DND-41 (cell line): ENCODE data around the gene HPS1.

Experiments
- ATAC-seq: fragments of 200-7000 bp; cut with Tn5 transposase; 3 replicates; pipeline ENCODE4 v1.9.1; 2021; ENCODE audit warnings: low read depth; ENCODE audit not compliant: insufficient read depth
- DNase-seq: peaks from one replicate; pipeline ENCODE4 v3.0.0-alpha.2; 2020
- H2AFZ ChIP-seq: 2 replicates; pipeline ENCODE4 v1.6.0; 2012; ENCODE audit warnings: low read depth, low read length
- H3K27ac ChIP-seq: 2 replicates; pipeline ENCODE4 v1.5.1; 2012; ENCODE audit warnings: low read length, inconsistent platforms
- H3K27me3 ChIP-seq: fragments of 200-600 bp; sonication (generic); 2 replicates; pipeline ENCODE4 v1.6.0; 2012; ENCODE audit warnings: low read length, mild to moderate bottlenecking, inconsistent platforms; ENCODE audit not compliant: insufficient read depth, poor library complexity
- H3K36me3 ChIP-seq: 2 replicates; pipeline ENCODE4 v1.5.1; 2012; ENCODE audit warnings: low read length, inconsistent platforms; ENCODE audit not compliant: insufficient read depth
- H3K4me1 ChIP-seq: 2 replicates; pipeline ENCODE4 v1.5.1; 2012; ENCODE audit warnings: mild to moderate bottlenecking, low read length; ENCODE audit not compliant: insufficient read depth
- H3K4me2 ChIP-seq: 2 replicates; pipeline ENCODE4 v1.6.0; 2012; ENCODE audit warnings: mild to moderate bottlenecking, moderate library complexity, low read length, inconsistent platforms; ENCODE audit not compliant: insufficient read depth
- H3K4me3 ChIP-seq, 2 experiments: fragments of 200-600 bp in 1 of 2; shearing (Covaris generic) in 1 of 2; 2 replicates each; pipeline ENCODE4 v1.5.1; 2012 to 2016; ENCODE audit warnings: inconsistent platforms in 2 of 2, low read length in 2 of 2, mild to moderate bottlenecking in 2 of 2, low read depth in 1 of 2, moderate library complexity in 1 of 2
- H3K79me2 ChIP-seq: 2 replicates; pipeline ENCODE4 v1.6.0; 2012; ENCODE audit warnings: low read length, inconsistent platforms; ENCODE audit not compliant: insufficient read depth
- H3K9ac ChIP-seq: 2 replicates; pipeline ENCODE4 v1.6.0; 2012; ENCODE audit warnings: low read depth, mild to moderate bottlenecking, inconsistent platforms, low read length, moderate library complexity
- H3K9me3 ChIP-seq: 2 replicates; pipeline ENCODE4 v1.5.1; 2012; ENCODE audit warnings: low read length, moderate library complexity, mild to moderate bottlenecking, inconsistent platforms; ENCODE audit not compliant: insufficient read depth, severe bottlenecking
- H4K20me1 ChIP-seq: 2 replicates; pipeline ENCODE4 v1.6.0; 2012; ENCODE audit warnings: low read length; ENCODE audit not compliant: insufficient read depth
- EZH2 ChIP-seq: IDR thresholded peaks from 3 replicates; pipeline ENCODE4 v1.6.1; 2012; ENCODE audit warnings: borderline replicate concordance, low read depth, mild to moderate bottlenecking, moderate library complexity, low read length, inconsistent platforms; ENCODE audit not compliant: severe bottlenecking
- TF ChIP-seq, protein P1 (sequence below): IDR thresholded peaks from 2 replicates; pipeline ENCODE4 v1.5.1; 2012; ENCODE audit warnings: borderline replicate concordance, low read length, moderate library complexity, mild to moderate bottlenecking; ENCODE audit not compliant: poor library complexity, severe bottlenecking; ENCODE audit errors: extremely low read depth

Gene HPS1

GRCh38 chr10:98446661-98447221 is at the start of gene HPS1:
Gene HPS1, minus strand, starts transcription at chr10:98446935. Its CDS starts 3,695 bp downstream, at chr10:98443240.
- peaks cover 5% of the 10 kb centered on the region for H3K27me3 ChIP-seq
- peak within 1 kb of the TSS; percentile 85 for H3K4me2 ChIP-seq
- peak; percentile 94 for ATAC-seq
- peak within 1 kb of the TSS; percentile 93 for H3K27ac ChIP-seq
- no peaks in the 10 kb centered on the region for H3K9me3 ChIP-seq
- peaks cover 32% of the 10 kb centered on the region for H3K4me1 ChIP-seq
- peak within 1 kb of the TSS; percentile 70 to 99 for H3K4me3 ChIP-seq
- peak within 1 kb of the TSS; percentile 84 for H3K9ac ChIP-seq
- no peaks in the 10 kb centered on the region; the same call in 1 of the 2 replicates for H4K20me1 ChIP-seq
- peaks cover 31% of the 10 kb centered on the region for H3K79me2 ChIP-seq
- H3K36me3 ChIP-seq: peaks cover 36% of the 10 kb centered on the region
- TF ChIP-seq EZH2: no peak
- TF ChIP-seq, protein P1, sequence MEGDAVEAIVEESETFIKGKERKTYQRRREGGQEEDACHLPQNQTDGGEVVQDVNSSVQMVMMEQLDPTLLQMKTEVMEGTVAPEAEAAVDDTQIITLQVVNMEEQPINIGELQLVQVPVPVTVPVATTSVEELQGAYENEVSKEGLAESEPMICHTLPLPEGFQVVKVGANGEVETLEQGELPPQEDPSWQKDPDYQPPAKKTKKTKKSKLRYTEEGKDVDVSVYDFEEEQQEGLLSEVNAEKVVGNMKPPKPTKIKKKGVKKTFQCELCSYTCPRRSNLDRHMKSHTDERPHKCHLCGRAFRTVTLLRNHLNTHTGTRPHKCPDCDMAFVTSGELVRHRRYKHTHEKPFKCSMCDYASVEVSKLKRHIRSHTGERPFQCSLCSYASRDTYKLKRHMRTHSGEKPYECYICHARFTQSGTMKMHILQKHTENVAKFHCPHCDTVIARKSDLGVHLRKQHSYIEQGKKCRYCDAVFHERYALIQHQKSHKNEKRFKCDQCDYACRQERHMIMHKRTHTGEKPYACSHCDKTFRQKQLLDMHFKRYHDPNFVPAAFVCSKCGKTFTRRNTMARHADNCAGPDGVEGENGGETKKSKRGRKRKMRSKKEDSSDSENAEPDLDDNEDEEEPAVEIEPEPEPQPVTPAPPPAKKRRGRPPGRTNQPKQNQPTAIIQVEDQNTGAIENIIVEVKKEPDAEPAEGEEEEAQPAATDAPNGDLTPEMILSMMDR: peak; percentile 7
- peak within 1 kb of the TSS; percentile 100 for H2AFZ ChIP-seq
- peak; percentile 88 for DNase-seq

DNA sequence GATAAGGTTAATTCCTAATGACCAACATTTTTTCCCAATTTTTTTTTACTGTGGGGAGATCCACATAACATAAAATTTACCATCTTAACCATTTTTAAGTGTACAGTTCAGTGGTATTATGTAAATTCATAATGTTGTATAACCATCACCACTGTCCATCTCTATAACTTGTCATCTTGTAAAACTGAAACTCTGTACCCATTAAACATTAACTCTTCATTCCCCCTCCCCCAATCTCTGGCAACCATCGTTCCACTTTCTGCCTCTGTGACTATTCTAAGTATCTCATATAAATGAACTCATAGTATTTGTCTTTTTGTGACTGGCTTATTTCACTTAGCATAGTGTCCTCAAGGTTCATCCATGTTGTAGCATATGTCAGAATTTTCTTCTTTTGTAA is 46.0 kb upstream of the HPS1 start:
- ATAC-seq (no peak), DNase-seq (no peak)
- Histone ChIP-seq H3K4me1 (no peaks in the 10 kb centered on the region), H3K27me3 (no peaks in the 10 kb centered on the region), H3K79me2 (no peaks in the 10 kb centered on the region), H3K9ac (no peak overlapping the region), H3K4me3 (no peak overlapping the region), H3K36me3 (no peaks in the 10 kb centered on the region), H3K9me3 (no peaks in the 10 kb centered on the region), H3K4me2 (no peak overlapping the region), H3K27ac (no peak overlapping the region), H4K20me1 (no peaks in the 10 kb centered on the region), H2AFZ (no peak overlapping the region)
- TF ChIP-seq EZH2: no peak
- TF ChIP-seq, protein P1: no peak

DNA sequence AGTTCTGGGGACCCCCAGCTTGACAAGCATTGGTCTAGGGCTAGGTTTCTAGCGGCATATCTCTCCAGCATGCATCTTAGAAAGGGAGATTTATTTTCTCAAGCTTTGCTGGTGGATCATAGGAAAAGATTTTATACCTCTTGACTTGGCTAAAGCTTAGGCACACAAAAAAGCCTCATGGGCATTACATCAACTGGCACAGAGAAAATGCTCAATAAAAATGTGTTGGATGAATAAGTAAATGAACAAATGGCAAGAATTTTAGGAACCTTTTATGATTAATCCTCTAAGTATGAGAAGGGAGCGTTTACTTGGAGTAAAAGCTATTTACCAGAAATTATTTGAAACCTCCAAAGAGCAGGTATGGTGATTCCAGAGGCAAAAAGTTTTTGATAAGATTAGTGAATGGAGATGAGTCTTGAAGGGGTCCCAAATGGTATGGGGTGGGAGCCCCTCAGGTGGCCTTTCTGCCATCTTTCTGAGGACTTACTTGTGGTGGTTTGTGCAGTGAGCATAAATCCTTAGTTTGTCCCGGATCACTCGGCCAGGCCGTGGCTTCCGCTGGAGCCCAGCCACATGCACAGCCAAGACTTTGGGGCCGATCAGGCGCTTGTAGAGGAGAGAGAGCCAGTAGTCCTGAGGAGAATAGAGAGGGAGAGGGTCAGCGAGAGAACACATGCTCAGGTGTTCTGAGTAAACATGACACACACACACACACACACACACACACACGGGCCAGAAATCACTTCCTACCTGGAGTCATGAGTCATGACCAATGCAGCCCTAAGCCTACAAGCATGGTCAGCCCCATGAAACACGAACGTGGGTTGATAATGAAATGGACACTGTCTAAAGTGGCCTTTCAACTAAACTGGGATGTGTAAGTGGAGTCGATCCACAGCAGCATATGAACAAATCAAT is 43.1 kb upstream of the HPS1 start:
- Histone ChIP-seq H3K27me3 (no peaks in the 10 kb centered on the region), H4K20me1 (no peaks in the 10 kb centered on the region), H3K79me2 (no peaks in the 10 kb centered on the region), H3K9me3 (no peaks in the 10 kb centered on the region), H3K4me3 (no peak overlapping the region), H3K27ac (no peak overlapping the region), H3K4me1 (no peaks in the 10 kb centered on the region), H3K4me2 (no peak overlapping the region), H3K36me3 (no peaks in the 10 kb centered on the region), H2AFZ (no peak overlapping the region), H3K9ac (no peak overlapping the region)
- no peak for ATAC-seq
- DNase-seq: no peak
- no peak for TF ChIP-seq EZH2
- TF ChIP-seq, protein P1: no peak
